Measurements from ENCODE around the gene TEX51. TPM values are rescaled to one million over a fixed set of nuclear protein-coding genes. Genes with fewer than 3 reads are reported as not detected.

The TEX51 gene
- total RNA-seq, 1 donor from 2014 or later = not detected

DNA sequence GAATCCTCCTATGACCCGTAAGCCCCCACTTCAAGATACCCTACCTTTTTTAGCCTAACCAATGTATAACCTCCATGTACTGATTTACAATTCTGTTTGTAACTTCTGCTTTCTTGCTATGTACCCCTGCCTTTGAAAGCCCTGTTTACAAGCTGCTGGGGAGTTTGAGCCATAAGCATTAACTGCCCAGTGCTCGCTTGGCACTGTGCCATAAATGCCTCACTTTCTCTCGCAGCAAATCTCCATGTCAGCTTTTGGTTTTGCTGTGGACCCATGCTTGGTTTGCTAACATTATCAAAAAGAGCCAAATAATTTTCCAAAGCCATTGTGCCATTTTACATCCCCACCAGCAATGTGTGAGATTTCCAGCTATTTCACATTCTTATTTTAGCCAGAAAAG lies 51.8 kb downstream of the TEX51 start:
- DNase-seq (ENCODE audit: low read depth in 2 of 2) = no peak

Other genes with a start within 250 kb of the TEX51 start
- 377 and 661 TPM in 2 replicates for gene GYPC, start 242.7 kb upstream of the TEX51 start, total RNA-seq
- 27.4 and 37.6 TPM in 2 replicates for gene BIN1, start 208.3 kb downstream of the TEX51 start, total RNA-seq

Data from dermis microvascular lymphatic vessel endothelial cell (primary cell).